GM21786 (cell line): ENCODE results near the gene SH3BP4.

Source experiments
- ATAC-seq: cut with Tn5 transposase; IDR thresholded peaks from one replicate; pipeline ENCODE4 v1.9.1; 2021; ENCODE audit not compliant: unreplicated experiment

Gene SH3BP4

DNA sequence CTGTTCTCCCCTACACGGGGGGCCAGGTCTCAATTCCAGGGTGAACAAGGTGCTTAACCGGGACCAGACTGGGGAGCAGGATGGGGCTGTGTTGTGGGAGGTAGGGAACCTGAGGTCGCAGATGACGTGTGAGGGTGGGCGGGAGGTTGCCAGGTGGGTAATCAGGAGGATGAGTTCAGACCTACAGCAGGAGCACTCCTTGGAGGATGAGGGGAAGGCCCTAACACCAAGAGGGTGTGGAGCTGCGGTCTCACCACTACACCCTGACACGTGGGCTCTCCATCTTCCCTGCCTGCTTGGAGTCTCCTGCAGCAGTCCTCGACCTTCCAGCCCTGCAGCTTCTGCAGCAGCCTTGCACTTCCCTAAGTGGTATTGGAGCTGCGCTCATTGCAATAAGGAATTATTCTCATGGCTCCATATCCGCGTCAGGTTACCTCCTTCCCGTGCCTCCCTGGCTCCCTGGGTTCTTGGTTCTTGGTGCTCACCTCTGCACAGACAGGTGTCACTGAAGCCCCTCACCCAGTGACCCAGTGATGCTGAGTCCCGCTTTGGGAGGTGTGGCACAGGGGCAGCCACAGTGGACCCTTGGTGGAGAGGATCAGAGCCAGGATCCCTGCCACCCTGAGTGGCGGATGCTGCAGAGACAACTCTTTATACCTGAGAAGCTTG, 15.5 kb downstream of the SH3BP4 start:
- no peak for ATAC-seq

DNA sequence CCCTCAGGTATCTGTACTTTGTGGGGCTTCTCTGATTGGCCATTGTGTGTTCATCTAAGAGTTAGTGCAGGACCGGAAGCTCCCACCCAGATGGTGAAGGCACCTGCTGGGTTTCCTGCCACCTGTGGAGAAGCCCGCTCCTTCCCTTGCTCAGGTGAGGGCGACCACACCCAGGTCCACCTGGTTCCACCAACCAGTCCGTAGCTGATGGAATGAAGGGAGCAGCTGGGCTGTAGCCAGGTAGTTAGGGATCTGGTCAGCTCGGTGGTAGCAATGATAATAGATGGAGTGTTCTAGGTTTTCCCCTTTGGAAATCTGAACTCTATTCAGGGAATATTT, 16.0 kb downstream of the SH3BP4 start:
- no peak for ATAC-seq

DNA sequence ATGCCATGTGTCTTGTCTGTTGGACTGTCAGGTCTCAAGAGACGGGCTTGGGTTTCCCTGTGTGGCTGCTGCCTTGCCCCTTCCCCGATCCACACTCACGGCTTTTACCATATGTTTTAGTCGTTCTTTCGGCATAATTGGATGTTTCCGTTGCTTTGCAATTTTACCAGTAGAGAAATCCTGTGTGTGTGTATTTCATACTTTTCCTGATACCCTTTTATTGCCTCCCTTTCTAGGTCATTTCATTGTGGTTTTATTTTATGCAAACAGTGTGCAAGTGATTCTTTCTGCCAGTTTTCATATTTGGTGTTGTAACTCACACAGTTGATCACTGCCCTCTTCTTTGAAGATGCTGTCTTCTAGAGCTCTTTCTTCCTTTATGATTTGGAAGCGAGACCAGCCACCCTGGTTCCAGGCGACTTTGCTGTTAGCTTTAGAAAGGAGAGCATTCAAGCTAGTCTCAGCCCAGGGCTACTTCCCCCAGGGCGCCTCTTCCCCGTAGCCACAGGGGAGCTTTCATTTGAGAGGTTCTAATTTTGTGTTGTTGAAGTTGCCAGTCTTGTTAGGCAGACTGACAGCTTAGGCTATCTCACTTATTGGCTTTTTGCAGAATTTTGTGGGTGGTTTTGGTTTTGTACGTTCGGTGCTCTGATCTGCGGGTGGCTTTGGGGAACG, 17.0 kb downstream of the SH3BP4 start:
- ATAC-seq, result no peak

GRCh38 chr2:234969306-234970098, 17.7 kb downstream of the SH3BP4 start:
- ATAC-seq, result no peak

GRCh38 chr2:234970099-234970440, 18.3 kb downstream of the SH3BP4 start:
- no peak for ATAC-seq

DNA sequence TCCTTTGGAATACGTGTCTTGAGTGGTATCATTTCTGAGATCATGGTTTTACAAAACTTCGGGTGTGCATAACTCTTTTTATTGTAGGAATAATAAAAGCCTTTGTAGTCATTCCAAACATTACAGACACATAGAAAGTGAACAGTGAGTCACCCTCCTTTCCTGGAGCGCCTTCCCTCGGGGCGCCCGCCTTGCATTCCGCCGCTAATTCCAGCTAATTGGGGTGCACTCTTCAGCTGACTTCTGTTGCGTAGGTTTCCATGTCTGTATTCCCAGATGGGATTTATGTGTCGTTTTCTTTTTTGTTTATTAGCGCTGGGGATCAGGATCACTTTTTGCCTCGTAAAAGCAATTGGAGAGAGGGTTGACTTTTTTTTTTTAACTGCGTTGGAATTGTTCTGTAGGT, 18.7 kb downstream of the SH3BP4 start:
- ATAC-seq, result no peak

GRCh38 chr2:234971496-234971895, 19.7 kb downstream of the SH3BP4 start:
- ATAC-seq, result no peak

DNA sequence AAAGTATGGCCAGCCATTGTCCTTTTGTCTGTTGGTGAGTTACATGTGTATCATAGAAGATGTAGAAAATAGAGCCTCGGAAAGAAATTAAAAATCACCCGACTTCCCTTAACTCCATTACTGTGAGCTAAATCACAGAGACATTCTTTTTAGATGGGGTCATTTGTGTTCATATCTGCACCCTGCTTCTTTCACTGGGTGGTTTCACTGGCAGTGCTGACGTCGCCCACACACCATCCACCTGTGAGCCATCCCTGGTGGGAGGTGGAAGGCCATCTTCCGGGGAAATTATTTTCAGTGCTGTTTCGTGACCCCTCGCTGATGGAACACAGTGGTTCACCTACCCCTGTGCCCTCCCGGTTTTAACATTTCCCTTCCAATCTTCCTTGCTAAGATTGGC, 21.2 kb downstream of the SH3BP4 start:
- ATAC-seq, result no peak

GRCh38 chr2:234974501-234975385, 22.9 kb downstream of the SH3BP4 start:
- ATAC-seq, result no peak

GRCh38 chr2:234975611-234976010, 23.8 kb downstream of the SH3BP4 start:
- no peak for ATAC-seq

DNA sequence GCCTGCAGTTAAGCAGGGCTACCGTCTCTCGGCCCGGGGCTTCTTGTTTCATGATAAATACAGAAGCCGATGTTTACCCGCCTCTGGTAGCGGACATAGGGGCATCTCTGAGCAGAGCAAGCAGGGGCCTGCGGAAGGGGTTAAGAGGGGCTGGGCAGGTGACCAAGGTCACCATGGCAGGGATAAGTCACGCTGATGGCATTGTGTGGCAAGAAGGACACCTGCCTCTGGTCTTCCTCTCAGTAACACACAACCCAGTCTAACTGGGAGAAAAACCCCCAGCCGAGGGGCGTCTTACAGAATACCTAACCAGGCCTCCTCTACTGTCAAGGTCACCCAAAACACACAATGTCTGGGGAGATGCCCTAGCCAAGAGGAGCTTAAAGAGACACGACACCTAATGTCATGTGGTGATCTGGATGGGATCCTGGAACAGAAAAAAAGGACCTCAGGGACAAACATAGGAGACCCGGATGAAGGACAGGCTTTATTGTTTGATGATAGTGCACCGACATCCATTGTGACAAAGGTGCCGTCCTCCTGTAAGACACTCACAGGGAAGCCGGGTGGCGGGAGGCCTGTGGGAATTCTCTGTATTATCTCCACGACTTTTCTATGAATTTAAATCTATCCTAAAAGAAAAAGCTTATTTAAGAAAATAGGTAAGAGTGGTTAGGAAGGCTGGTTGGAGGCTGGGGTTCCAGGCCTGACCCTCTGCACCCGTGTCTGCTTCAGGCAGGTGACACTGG, 24.8 kb downstream of the SH3BP4 start:
- ATAC-seq, result no peak

DNA sequence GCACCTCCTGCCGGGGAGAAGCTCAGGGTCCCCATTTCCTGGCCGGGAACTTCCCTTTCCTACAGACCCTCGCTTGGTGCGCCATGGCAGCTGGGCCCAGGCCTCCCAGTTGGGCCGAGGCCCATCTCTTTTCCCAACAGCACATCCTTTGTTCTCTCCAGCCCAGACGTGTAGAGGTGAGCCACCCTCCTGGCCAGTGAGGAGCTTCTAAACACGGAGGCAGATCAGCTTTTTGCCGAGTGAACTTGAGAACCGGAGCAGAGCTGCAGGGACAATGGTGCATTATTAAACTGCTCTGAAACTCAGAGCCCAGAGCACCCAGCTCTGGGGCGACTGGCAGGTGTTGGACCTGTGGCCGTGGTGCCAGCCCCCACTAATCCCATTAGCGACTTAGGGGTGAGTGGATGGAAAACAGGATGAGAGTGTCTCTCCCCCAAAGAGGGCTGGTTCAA, 25.4 kb downstream of the SH3BP4 start:
- no peak for ATAC-seq

- no peak for ATAC-seq
Measured at GRCh38 chr2:234978466-234979203, 26.8 kb downstream of the SH3BP4 start.

- ATAC-seq, result no peak
Measured at GRCh38 chr2:234979204-234980167, 27.7 kb downstream of the SH3BP4 start.

DNA sequence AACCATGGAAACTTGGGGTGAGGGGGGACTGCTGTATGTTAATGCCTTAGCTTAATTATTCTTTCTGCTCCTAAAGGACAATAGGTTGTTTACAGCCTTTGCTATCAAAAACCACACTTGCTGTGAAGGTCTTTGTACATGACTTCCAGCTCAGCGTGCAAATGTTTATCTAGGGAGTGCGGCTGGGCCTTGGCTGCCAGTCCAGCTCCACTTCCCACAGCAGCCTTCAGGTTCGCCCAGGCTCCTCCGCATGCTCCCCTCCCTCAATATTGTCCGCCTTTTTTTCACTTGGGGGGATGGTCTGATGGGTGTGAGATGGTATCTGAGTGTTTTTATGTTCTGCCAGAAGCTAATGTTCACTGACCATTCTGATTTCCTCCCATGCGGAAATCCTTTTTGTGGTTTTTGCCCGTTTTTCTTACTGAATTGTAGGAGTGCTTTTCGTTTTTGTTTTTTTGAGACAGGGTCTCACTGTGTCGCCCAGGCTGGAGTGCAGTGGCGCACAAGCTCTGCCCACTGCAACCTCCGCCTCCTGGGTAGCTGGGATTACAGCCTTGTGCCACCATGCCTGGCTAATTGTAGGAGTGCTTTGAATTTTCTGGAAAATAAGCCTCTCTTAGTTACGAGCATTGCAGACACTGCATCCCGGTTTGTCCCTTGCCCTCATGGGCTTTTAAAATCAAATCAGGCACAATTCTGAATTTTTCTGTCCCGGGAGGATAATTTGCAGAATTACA, 28.8 kb downstream of the SH3BP4 start:
- ATAC-seq, result no peak

- no peak for ATAC-seq
Measured at GRCh38 chr2:234981197-234982095, 29.6 kb downstream of the SH3BP4 start.
